Ascending aorta (tissue), 2 donors: ENCODE results near the gene PTPN13. TPM values are rescaled to one million over a fixed set of nuclear protein-coding genes. Genes with fewer than 3 reads are reported as not detected.
"Not testable (repeated sequence)": the region's sequence is repeated elsewhere in the genome, so short reads cannot be mapped to it uniquely, and the experiment has no call there.

ENCODE experiments used
- DNase-seq, 2 donors: peaks; one replicate each; pipeline ENCODE4 v3.0.0-alpha.2; 2019; ENCODE audit warnings: low spot score in 2 of 2
- H3K27ac ChIP-seq, 2 donors: fragments of 200-600 bp; sonication (generic); one replicate each; pipeline ENCODE4 v1.5.1; 2016 to 2017; ENCODE audit warnings: mild to moderate bottlenecking in 1 of 2
- H3K27me3 ChIP-seq: fragments of 200-600 bp; sonication (generic); one replicate; pipeline ENCODE4 v1.5.1; 2017
- H3K36me3 ChIP-seq, 2 donors: fragments of 200-600 bp; sonication (generic); one replicate each; pipeline ENCODE4 v1.5.1; 2016
- H3K4me1 ChIP-seq, 2 donors: fragments of 200-600 bp; sonication (generic); one replicate each; pipeline ENCODE4 v1.5.1; 2016 to 2017; ENCODE audit warnings: mild to moderate bottlenecking in 1 of 2
- H3K4me3 ChIP-seq, 2 donors: fragments of 200-600 bp; sonication (generic); one replicate each; pipeline ENCODE4 v1.5.1; 2016 to 2017; ENCODE audit warnings: mild to moderate bottlenecking in 1 of 2
- H3K9me3 ChIP-seq, 2 donors: fragments of 200-600 bp; sonication (generic); one replicate each; pipeline ENCODE4 v1.5.1; 2016
- intact Hi-C: fragments of 100-400 bp; cut with DNase I; formaldehyde crosslinking; loops from one replicate; pipeline ENCODE4 v1.15.1; 2023
- total RNA-seq: library from RNA; depleted of rRNA; stranded (reverse); fragments of >200 nt; gene quantifications from one replicate; pipeline ENCODE4 v1.1.0, GENCODE V29; 2016
- TF ChIP-seq, protein P1 (sequence below), 3 experiments: fragments of 200-600 bp in 2 of 3; fragments of 450-650 bp in 1 of 3; sonication (generic) in 2 of 3; IDR thresholded peaks; one replicate each; pipeline ENCODE4 v1.5.1; 2016 to 2019; ENCODE audit warnings: antibody characterized with exemption in 3 of 3, mild to moderate bottlenecking in 1 of 3, moderate library complexity in 1 of 3

Gene PTPN13
- total RNA-seq, 1 donor from 2014 or later = 20.8 TPM

GRCh38 chr4:86717651-86718050 lies 123.5 kb downstream of the PTPN13 start:
- Histone ChIP-seq H3K27me3 (no peaks in the 10 kb centered on the region), H3K4me3 (no peak overlapping the region), H3K36me3 (no peaks in the 10 kb centered on the region), H3K27ac (no peak overlapping the region), H3K9me3 (no peaks in the 10 kb centered on the region), H3K4me1 (no peaks in the 10 kb centered on the region)
- DNase-seq = no peak
- intact Hi-C loops = no loop called here
- TF ChIP-seq, protein P1, sequence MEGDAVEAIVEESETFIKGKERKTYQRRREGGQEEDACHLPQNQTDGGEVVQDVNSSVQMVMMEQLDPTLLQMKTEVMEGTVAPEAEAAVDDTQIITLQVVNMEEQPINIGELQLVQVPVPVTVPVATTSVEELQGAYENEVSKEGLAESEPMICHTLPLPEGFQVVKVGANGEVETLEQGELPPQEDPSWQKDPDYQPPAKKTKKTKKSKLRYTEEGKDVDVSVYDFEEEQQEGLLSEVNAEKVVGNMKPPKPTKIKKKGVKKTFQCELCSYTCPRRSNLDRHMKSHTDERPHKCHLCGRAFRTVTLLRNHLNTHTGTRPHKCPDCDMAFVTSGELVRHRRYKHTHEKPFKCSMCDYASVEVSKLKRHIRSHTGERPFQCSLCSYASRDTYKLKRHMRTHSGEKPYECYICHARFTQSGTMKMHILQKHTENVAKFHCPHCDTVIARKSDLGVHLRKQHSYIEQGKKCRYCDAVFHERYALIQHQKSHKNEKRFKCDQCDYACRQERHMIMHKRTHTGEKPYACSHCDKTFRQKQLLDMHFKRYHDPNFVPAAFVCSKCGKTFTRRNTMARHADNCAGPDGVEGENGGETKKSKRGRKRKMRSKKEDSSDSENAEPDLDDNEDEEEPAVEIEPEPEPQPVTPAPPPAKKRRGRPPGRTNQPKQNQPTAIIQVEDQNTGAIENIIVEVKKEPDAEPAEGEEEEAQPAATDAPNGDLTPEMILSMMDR (IDR thresholded peaks at IDR 0.05) = no peak

DNA sequence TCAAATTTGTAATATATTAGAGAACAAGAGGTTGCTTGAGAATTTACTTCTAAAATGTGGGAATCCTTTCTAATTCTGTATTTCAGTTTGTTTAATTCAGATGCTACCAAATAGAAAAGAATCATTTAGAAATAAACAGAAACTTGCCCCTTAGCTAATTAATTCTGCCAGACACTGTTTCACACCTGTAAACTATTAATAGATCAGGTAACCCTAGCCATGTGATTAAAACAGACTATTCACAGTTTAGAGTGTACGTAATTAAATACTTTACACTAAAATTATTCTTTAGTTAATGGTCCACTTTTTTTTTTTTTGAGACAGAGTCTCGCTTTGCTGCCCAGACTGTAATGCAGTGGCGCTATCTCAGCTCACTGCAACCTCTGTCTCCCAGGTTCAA lies 124.0 kb downstream of the PTPN13 start:
- Histone ChIP-seq H3K4me3 (no peak overlapping the region), H3K9me3 (no peaks in the 10 kb centered on the region), H3K27ac (no peak overlapping the region), H3K36me3 (no peaks in the 10 kb centered on the region), H3K4me1 (no peaks in the 10 kb centered on the region), H3K27me3 (no peaks in the 10 kb centered on the region)
- DNase-seq = no peak
- intact Hi-C loops = no loop called here
- TF ChIP-seq, protein P1 (IDR thresholded peaks at IDR 0.05) = no peak

GRCh38 chr4:86719149-86719548 lies 125.0 kb downstream of the PTPN13 start:
- H3K27ac ChIP-seq, H3K9me3 ChIP-seq, H3K36me3 ChIP-seq, H3K4me3 ChIP-seq, H3K27me3 ChIP-seq, intact Hi-C loops, H3K4me1 ChIP-seq, DNase-seq: not testable (repeated sequence)

DNA sequence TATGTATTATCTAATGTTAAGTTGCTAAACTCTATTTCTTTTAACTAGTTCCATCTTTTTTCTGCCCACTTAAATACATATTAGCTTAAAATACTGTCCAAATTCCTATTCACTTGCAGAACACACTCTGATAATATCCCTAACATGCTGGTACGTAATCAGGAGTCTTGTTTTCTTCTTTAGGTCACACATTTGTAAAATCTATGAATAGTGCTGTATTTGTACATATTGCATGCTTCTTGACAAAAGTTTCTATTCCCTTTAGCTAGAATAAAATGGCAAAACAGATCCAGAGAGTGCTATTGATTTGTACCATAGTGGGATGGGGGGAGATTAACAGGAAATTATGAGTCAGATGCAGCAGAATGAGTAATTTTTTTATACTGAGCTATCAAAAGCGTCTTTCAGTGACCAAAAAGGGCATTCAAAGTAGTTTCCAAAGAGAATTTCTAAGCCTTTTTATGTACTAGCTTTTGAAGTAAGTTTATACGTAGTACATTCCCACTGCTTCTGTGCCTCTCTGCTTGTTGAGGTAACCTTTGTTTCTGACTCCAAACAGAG lies 126.5 kb downstream of the PTPN13 start:
- no peak for DNase-seq
- Histone ChIP-seq H3K9me3 (no peaks in the 10 kb centered on the region), H3K27me3 (no peaks in the 10 kb centered on the region), H3K27ac (no peak overlapping the region), H3K36me3 (no peaks in the 10 kb centered on the region), H3K4me1 (no peaks in the 10 kb centered on the region), H3K4me3 (no peak overlapping the region)
- intact Hi-C loops = no loop called here
- TF ChIP-seq, protein P1 (IDR thresholded peaks at IDR 0.05) = no peak

DNA sequence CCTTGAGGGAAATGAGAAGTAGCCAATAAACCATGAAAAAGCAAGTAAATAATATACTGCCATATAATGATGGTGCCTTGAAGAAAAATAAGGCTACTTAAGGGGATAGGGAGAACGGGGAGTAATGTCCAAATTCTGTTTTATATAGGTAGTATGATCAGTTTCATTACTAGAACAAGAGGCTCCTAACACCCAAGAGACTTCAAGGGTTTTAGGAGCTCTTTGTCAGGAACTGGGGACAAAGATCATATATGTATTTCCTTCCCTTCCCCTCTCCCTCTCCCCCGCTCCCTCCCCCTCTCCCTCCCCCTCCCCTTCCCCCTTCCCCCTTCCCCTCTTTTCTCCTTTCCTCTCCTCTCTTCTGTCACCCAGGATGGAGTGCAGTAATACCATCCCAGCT lies 127.3 kb downstream of the PTPN13 start:
- Histone ChIP-seq H3K9me3 (no peaks in the 10 kb centered on the region), H3K36me3 (no peaks in the 10 kb centered on the region), H3K4me1 (no peaks in the 10 kb centered on the region), H3K27me3 (no peaks in the 10 kb centered on the region), H3K27ac (no peak overlapping the region), H3K4me3 (no peak overlapping the region)
- intact Hi-C loops = no loop called here
- no peak for DNase-seq
- TF ChIP-seq, protein P1 (IDR thresholded peaks at IDR 0.05) = no peak

DNA sequence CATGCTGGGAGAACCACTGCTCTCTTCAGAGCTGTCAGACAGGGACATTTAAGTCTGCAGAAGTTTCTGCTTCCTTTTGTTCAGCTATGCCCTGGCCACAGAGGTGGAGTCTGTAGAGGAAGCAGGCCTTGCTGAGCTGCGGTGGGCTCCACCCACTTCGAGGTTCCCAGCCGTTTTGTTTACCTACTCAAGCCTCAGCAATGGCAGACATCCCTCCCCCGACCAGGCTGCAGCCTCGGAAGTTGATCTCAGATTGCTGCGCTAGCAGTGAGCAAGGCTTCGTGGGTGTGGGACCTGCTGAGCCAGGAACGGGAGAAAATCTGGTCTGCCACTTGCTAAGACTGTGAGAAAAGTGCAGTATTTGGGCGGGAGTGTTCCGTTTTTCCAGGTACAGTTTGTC lies 136.2 kb downstream of the PTPN13 start:
- no peaks in the 10 kb centered on the region for H3K4me1 ChIP-seq

More for the DNA sequence above, 136.2 kb downstream of the PTPN13 start:
- TF ChIP-seq, protein P1 (IDR thresholded peaks at IDR 0.05) = no peak
- no peak overlapping the region for H3K27ac ChIP-seq
- no peaks in the 10 kb centered on the region for H3K9me3 ChIP-seq
- H3K27me3 ChIP-seq = no peaks in the 10 kb centered on the region
- no peak for DNase-seq
- no peak overlapping the region for H3K4me3 ChIP-seq
- intact Hi-C loops = no loop called here
- peaks cover 0 to 19% of the 10 kb centered on the region in 2 donors for H3K36me3 ChIP-seq
